SK-N-SH (cell line): ENCODE measurements around the gene AOAH. TPM values are rescaled to one million over a fixed set of nuclear protein-coding genes. Genes with fewer than 3 reads are reported as not detected.

Experiments used
- CTCF ChIA-PET: fragments of 300-600, 350-600 bp; formaldehyde crosslinking; extraction: SDS; loops from one replicate; lab custom pipeline; 2021; lab: Yijun Ruan, JAX
- POLR2A ChIA-PET: fragments of 350-600 bp; sonication (Branson Sonifier 250); formaldehyde crosslinking; extraction: SDS; loops from one replicate; lab custom pipeline; 2020; ENCODE audit warnings: antibody characterized with exemption, inconsistent platforms; lab: Yijun Ruan, JAX
- DNase-seq: peaks from one replicate; pipeline ENCODE4 v3.0.0; 2012
- H2AFZ ChIP-seq: fragments of 200-600 bp; sonication (generic); 2 replicates; pipeline ENCODE4 v1.8.1; 2016; ENCODE audit warnings: antibody characterized with exemption, mild to moderate bottlenecking, low read depth
- H3F3A ChIP-seq: fragments of 200-600 bp; sonication (generic); replicated peaks from 2 replicates; pipeline ENCODE3; 2016; ENCODE audit warnings: antibody characterized with exemption, mild to moderate bottlenecking; ENCODE audit not compliant: insufficient read depth
- H3K27ac ChIP-seq, 2 experiments: fragments of 200-500 bp in 1 of 2; fragments of 200-600 bp in 1 of 2; sonication (Bioruptor generic) in 1 of 2; sonication (generic), shearing (Covaris generic) in 1 of 2; 2 replicates each; pipeline versions ENCODE4 v1.5.1 to v1.6.1; 2014 to 2016; ENCODE audit warnings: low read depth in 2 of 2, inconsistent platforms in 1 of 2, low read length in 1 of 2, mild to moderate bottlenecking in 1 of 2, mixed read lengths in 1 of 2
- H3K27me3 ChIP-seq: fragments of 200-600 bp; sonication (generic), shearing (Covaris generic); 2 replicates; pipeline ENCODE4 v1.6.1; 2016; ENCODE audit warnings: mixed run types; ENCODE audit not compliant: insufficient read depth
- H3K36me3 ChIP-seq, 2 experiments: fragments of 200-500 bp in 1 of 2; fragments of 200-600 bp in 1 of 2; sonication (Bioruptor generic) in 1 of 2; sonication (generic) in 1 of 2; replicated peaks in 1 of 2; 2 replicates each; pipeline versions ENCODE3 to v1.5.1; 2014 to 2016; ENCODE audit warnings: low read length in 1 of 2, mild to moderate bottlenecking in 1 of 2; ENCODE audit not compliant: insufficient read depth in 2 of 2, control insufficient read depth in 1 of 2
- H3K4me1 ChIP-seq, 2 experiments: fragments of 200-500 bp in 1 of 2; fragments of 200-600 bp in 1 of 2; sonication (Bioruptor generic) in 1 of 2; sonication (generic), shearing (Covaris generic) in 1 of 2; 2 replicates each; pipeline versions ENCODE4 v1.5.1 to v1.6.1; 2014 to 2016; ENCODE audit warnings: low read depth in 1 of 2, low read length in 1 of 2, mixed run types in 1 of 2; ENCODE audit not compliant: insufficient read depth in 2 of 2, control insufficient read depth in 1 of 2
- H3K4me2 ChIP-seq: fragments of 200-600 bp; sonication (generic), shearing (Covaris generic); 2 replicates; pipeline ENCODE4 v1.6.1; 2017; ENCODE audit warnings: mixed run types
- H3K4me3 ChIP-seq, 2 experiments: fragments of 200-500 bp in 1 of 2; fragments of 200-600 bp in 1 of 2; sonication (Bioruptor generic) in 1 of 2; sonication (generic), shearing (Covaris generic) in 1 of 2; 2 replicates each; pipeline versions ENCODE4 v1.5.1 to v1.8.1; 2014 to 2016; ENCODE audit warnings: low read depth in 2 of 2, inconsistent platforms in 1 of 2, low read length in 1 of 2, mild to moderate bottlenecking in 1 of 2, mixed read lengths in 1 of 2, moderate library complexity in 1 of 2
- H3K79me2 ChIP-seq: fragments of 200-600 bp; sonication (generic); 2 replicates; pipeline ENCODE4 v1.8.1; 2017; ENCODE audit warnings: mild to moderate bottlenecking; ENCODE audit not compliant: insufficient read depth
- H3K9ac ChIP-seq: fragments of 200-600 bp; sonication (generic); 2 replicates; pipeline ENCODE4 v1.6.1; 2017; ENCODE audit warnings: mixed run types
- H3K9me2 ChIP-seq: fragments of 200-600 bp; sonication (generic); 2 replicates; pipeline ENCODE4 v1.6.1; 2017; ENCODE audit warnings: mixed run types
- H3K9me3 ChIP-seq: fragments of 200-600 bp; sonication (generic); 2 replicates; pipeline ENCODE4 v1.6.1; 2017; ENCODE audit warnings: mixed run types, mild to moderate bottlenecking, moderate library complexity
- H4K20me1 ChIP-seq: fragments of 200-600 bp; sonication (generic); 2 replicates; pipeline ENCODE4 v1.6.1; 2017; ENCODE audit warnings: mild to moderate bottlenecking, mixed run types; ENCODE audit not compliant: insufficient read depth
- CHD2 ChIP-seq: fragments of 150-350 bp; IDR thresholded peaks from 2 replicates; pipeline ENCODE4 v1.6.1; 2018; ENCODE audit warnings: low read length; ENCODE audit not compliant: partially characterized antibody
- ELF1 ChIP-seq: IDR thresholded peaks from 2 replicates; pipeline ENCODE4 v1.4.0; 2012
- EP300 ChIP-seq, 2 experiments: IDR thresholded peaks; 2 replicates each; pipeline versions ENCODE4 v1.4.0 to v1.6.1; 2012; ENCODE audit warnings: borderline replicate concordance in 1 of 2, low read depth in 1 of 2, low read length in 1 of 2
- EZH2phosphoT487 ChIP-seq: fragments of 200-600 bp; sonication (generic); IDR thresholded peaks from 2 replicates; pipeline ENCODE4 v1.6.1; 2017; ENCODE audit warnings: low read depth, mixed run types, mild to moderate bottlenecking, antibody characterized with exemption, moderate library complexity, borderline replicate concordance
- FOXJ3 ChIP-seq: sonication (generic); formaldehyde crosslinking; IDR thresholded peaks from 2 replicates; pipeline ENCODE4 v1.5.1; 2020; ENCODE audit warnings: mild to moderate bottlenecking, missing genetic modification reagents
- FOXM1 ChIP-seq: IDR thresholded peaks from 2 replicates; pipeline ENCODE4 v1.4.0; 2012; ENCODE audit warnings: low read depth, mild to moderate bottlenecking
- GABPA ChIP-seq: IDR thresholded peaks from 2 replicates; pipeline ENCODE4 v1.4.0; 2012; ENCODE audit warnings: low read depth, mild to moderate bottlenecking
- GATA2 ChIP-seq: sonication (generic); formaldehyde crosslinking; IDR thresholded peaks from 2 replicates; pipeline ENCODE4 v1.5.0; 2020; ENCODE audit warnings: mild to moderate bottlenecking, missing genetic modification reagents
- MXI1 ChIP-seq: IDR thresholded peaks from 2 replicates; pipeline ENCODE4 v1.6.1; 2012; ENCODE audit warnings: mild to moderate bottlenecking, low read depth, low read length, improper control_type of control experiment
- NFIC ChIP-seq: IDR thresholded peaks from 2 replicates; pipeline ENCODE4 v1.4.0; 2012; ENCODE audit warnings: borderline replicate concordance
- NRF1 ChIP-seq: IDR thresholded peaks from 2 replicates; pipeline ENCODE4 v1.6.1; 2012; ENCODE audit warnings: low read depth, mild to moderate bottlenecking, low read length
- POLR2AphosphoS5 ChIP-seq: IDR thresholded peaks from 2 replicates; pipeline ENCODE4 v1.6.1; 2012; ENCODE audit warnings: low read depth, low read length
- RAD21 ChIP-seq: IDR thresholded peaks from 2 replicates; pipeline ENCODE4 v1.6.1; 2012; ENCODE audit warnings: mild to moderate bottlenecking, low read length
- RCOR1 ChIP-seq: fragments of 150-350 bp; IDR thresholded peaks from 2 replicates; pipeline ENCODE4 v1.6.1; 2017; ENCODE audit warnings: antibody characterized with exemption, low read length
- REST ChIP-seq: IDR thresholded peaks from 2 replicates; pipeline ENCODE4 v1.6.1; 2012; ENCODE audit warnings: mild to moderate bottlenecking, low read depth, low read length, moderate library complexity
- SIN3A ChIP-seq: IDR thresholded peaks from 2 replicates; pipeline ENCODE4 v1.6.1; 2012; ENCODE audit warnings: low read depth, mild to moderate bottlenecking, low read length, moderate library complexity, borderline replicate concordance
- TEAD4 ChIP-seq: IDR thresholded peaks from 2 replicates; pipeline ENCODE4 v1.4.0; 2012; ENCODE audit warnings: mild to moderate bottlenecking, borderline replicate concordance; ENCODE audit not compliant: insufficient read depth
- WGBS: methylation state at CpG from one replicate; pipeline ENCODE4 v1.1.6; 2017; ENCODE audit warnings: low lambda C conversion rate; 5-methylcytosine and 5-hydroxymethylcytosine counted together
- polyA plus RNA-seq, 3 experiments: library from polyadenylated mRNA; depleted of rRNA; stranded (reverse); fragments of >200 nt; gene quantifications; 2 replicates each; pipeline ENCODE4 v1.2.3, GENCODE V29; 2012
- TF ChIP-seq, protein P1 (sequence below): fragments of 200-600 bp; sonication (generic); IDR thresholded peaks from 2 replicates; pipeline ENCODE4 v1.6.1; 2017; ENCODE audit warnings: antibody characterized with exemption, mild to moderate bottlenecking, moderate library complexity
- TF ChIP-seq, protein P2 (sequence below): IDR thresholded peaks from 2 replicates; pipeline ENCODE4; 2012
- TF ChIP-seq, protein P3 (sequence below): IDR thresholded peaks from 2 replicates; pipeline ENCODE4 v1.4.0; 2012; ENCODE audit warnings: low read depth

Gene AOAH
- polyA plus RNA-seq, 1 of the 3 experiments (the other 2 are of a cell fraction), result not detected

DNA sequence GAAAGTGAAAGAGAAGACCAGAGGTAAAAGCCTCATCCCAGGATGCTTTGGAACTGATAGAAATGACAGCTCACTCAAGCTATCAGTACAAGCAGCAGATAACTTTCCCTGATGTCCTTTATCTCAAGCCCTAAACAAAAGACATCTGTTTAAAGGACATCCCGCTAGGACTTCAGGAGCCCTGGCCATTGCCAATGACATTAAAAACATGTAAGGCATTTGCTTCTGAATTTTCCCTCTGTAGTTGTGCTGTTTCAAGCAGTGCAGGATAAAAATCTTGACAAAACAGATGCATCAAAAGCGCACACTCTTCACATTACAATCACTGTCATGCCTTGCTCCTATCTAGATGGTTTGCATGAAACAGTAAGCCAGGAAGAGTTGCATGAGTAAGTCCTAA, 159.8 kb downstream of the AOAH start:
- H2AFZ ChIP-seq, result no peak overlapping the region
- no peaks in the 10 kb centered on the region for H3F3A ChIP-seq
- H3K36me3 ChIP-seq, result no peaks in the 10 kb centered on the region
- H3K9ac ChIP-seq, result no peak overlapping the region
- H3K27ac ChIP-seq, result no peak overlapping the region
- TF ChIP-seq GATA2 (peak; percentile 66), FOXJ3 (CRISPR knock-in tag) (no peak), EP300 (IDR thresholded peaks at IDR 0.05; ENCODE audit: borderline replicate concordance in 1 of 2, low read depth in 1 of 2, low read length in 1 of 2) (peak in 1 of 2 experiments; percentile 65; a peak in 2 of 4 replicates), MXI1 (peak; percentile 69), ELF1 (no peak), CHD2 (peak; percentile 40), RCOR1 (peak; percentile 54; the same call in 1 of the 2 replicates)
- DNase-seq, result peak; percentile 55
- peaks cover 5% of the 10 kb centered on the region; the same call in 1 of the 2 replicates for H3K27me3 ChIP-seq
- no peaks in the 10 kb centered on the region for H3K79me2 ChIP-seq
- H4K20me1 ChIP-seq, result no peaks in the 10 kb centered on the region
- H3K9me2 ChIP-seq, result no peaks in the 10 kb centered on the region
- ChIA-PET CTCF (interaction anchor here (1.1 kb wide), 1 partner anchor 14 kb away, joined by 5 read pairs; no protein-coding TSS in a partner anchor), POLR2A (no interaction called here)
- no peaks in the 10 kb centered on the region for H3K9me3 ChIP-seq
- no peak overlapping the region; the same call in 1 of the 2 replicates for H3K4me2 ChIP-seq
- H3K4me3 ChIP-seq, result no peak overlapping the region
- 39% methylated on average over 2 of the region's 2 CpGs for WGBS
- peaks cover 0 to 8% of the 10 kb centered on the region in 2 experiments; a peak in 1 of 4 replicates for H3K4me1 ChIP-seq

GRCh38 chr7:36563706-36564327, 160.5 kb downstream of the AOAH start:
- ChIA-PET POLR2A (no interaction called here), CTCF (interaction anchor here (0.5 to 1.1 kb wide), 3 partner anchors 14 to 645 kb away, joined by 3 to 5 read pairs (median 3); no protein-coding TSS in a partner anchor)
- Histone ChIP-seq H3K36me3 (no peaks in the 10 kb centered on the region), H3K79me2 (no peaks in the 10 kb centered on the region), H3K27ac (no peak overlapping the region), H3K27me3 (peaks cover 5% of the 10 kb centered on the region; the same call in 1 of the 2 replicates), H3K9me3 (no peaks in the 10 kb centered on the region), H3F3A (no peaks in the 10 kb centered on the region), H3K9me2 (no peaks in the 10 kb centered on the region), H3K4me1 (peaks cover 0 to 8% of the 10 kb centered on the region in 2 experiments; a peak in 1 of 4 replicates), H2AFZ (no peak overlapping the region), H4K20me1 (no peaks in the 10 kb centered on the region), H3K4me3 (no peak overlapping the region), H3K4me2 (no peak overlapping the region; the same call in 1 of the 2 replicates), H3K9ac (no peak overlapping the region)
- 12% methylated on average over 1 of the region's 1 CpG for WGBS
- DNase-seq, result no peak
- TF ChIP-seq GABPA (no peak), RAD21 (no peak), CHD2 (no peak), SIN3A (no peak), POLR2AphosphoS5 (no peak), GATA2 (no peak), ELF1 (no peak), NFIC (no peak), REST (no peak), RCOR1 (no peak), EZH2phosphoT487 (no peak), TEAD4 (no peak), NRF1 (no peak), FOXJ3 (CRISPR knock-in tag) (no peak), FOXM1 (no peak)
- TF ChIP-seq, protein P1, sequence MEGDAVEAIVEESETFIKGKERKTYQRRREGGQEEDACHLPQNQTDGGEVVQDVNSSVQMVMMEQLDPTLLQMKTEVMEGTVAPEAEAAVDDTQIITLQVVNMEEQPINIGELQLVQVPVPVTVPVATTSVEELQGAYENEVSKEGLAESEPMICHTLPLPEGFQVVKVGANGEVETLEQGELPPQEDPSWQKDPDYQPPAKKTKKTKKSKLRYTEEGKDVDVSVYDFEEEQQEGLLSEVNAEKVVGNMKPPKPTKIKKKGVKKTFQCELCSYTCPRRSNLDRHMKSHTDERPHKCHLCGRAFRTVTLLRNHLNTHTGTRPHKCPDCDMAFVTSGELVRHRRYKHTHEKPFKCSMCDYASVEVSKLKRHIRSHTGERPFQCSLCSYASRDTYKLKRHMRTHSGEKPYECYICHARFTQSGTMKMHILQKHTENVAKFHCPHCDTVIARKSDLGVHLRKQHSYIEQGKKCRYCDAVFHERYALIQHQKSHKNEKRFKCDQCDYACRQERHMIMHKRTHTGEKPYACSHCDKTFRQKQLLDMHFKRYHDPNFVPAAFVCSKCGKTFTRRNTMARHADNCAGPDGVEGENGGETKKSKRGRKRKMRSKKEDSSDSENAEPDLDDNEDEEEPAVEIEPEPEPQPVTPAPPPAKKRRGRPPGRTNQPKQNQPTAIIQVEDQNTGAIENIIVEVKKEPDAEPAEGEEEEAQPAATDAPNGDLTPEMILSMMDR, result no peak
- TF ChIP-seq, protein P2, sequence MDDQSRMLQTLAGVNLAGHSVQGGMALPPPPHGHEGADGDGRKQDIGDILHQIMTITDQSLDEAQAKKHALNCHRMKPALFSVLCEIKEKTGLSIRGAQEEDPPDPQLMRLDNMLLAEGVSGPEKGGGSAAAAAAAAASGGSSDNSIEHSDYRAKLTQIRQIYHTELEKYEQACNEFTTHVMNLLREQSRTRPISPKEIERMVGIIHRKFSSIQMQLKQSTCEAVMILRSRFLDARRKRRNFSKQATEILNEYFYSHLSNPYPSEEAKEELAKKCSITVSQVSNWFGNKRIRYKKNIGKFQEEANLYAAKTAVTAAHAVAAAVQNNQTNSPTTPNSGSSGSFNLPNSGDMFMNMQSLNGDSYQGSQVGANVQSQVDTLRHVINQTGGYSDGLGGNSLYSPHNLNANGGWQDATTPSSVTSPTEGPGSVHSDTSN, result no peak
- TF ChIP-seq, protein P3, sequence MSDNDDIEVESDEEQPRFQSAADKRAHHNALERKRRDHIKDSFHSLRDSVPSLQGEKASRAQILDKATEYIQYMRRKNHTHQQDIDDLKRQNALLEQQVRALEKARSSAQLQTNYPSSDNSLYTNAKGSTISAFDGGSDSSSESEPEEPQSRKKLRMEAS, result no peak
